OCI-LY3 (cell line): ENCODE results near the gene PATJ.

Experiments
- CTCF ChIP-seq: fragments of 200-600, 300-600 bp; sonication (generic); IDR thresholded peaks from 2 replicates; pipeline ENCODE4 v1.5.1; 2014; ENCODE audit warnings: antibody characterized with exemption, low read length, low read depth
- EZH2phosphoT487 ChIP-seq: fragments of 200-600 bp; shearing (Covaris generic); IDR thresholded peaks from 2 replicates; pipeline ENCODE4 v1.6.1; 2018; ENCODE audit warnings: antibody characterized with exemption, mixed run types, low read depth

- TF ChIP-seq CTCF (no peak), EZH2phosphoT487 (no peak)
Measured at GRCh38 chr1:62100442-62100841, 358.2 kb downstream of the PATJ start.
